Heart left ventricle (tissue), 13 donors: ENCODE data around the gene NELFB.

ENCODE experiments used
- POLR2A ChIP-seq, 2 donors: fragments of 450-650 bp; IDR thresholded peaks; one replicate each; pipeline ENCODE4 v1.6.1; 2017; ENCODE audit warnings: antibody characterized with exemption in 2 of 2, mild to moderate bottlenecking in 2 of 2, moderate library complexity in 2 of 2
- TF ChIP-seq, protein P1 (sequence below), 12 donors: fragments of 200-600 bp; sonication (generic) in 4 of 12; IDR thresholded peaks; one replicate each; pipeline versions ENCODE4 v1.5.0 to v1.8.0; 2018 to 2022; ENCODE audit warnings: antibody characterized with exemption in 12 of 12, mild to moderate bottlenecking in 5 of 12
- donor health status: ischemic (EF 13 %, LVEDD 7.1; RV severe dilation, severe dysfunction).
- donor health status: DM: no; HTN: yes; CAD: no.
- donor health status: DM: no; HTN: no; CAD: no.
- donor health status: ischemic (EF 25% LVEDD 6.9; RV normal size, moderate dysfunction).
- donor health status: ischemic (EF 25% LVEDD 5.7; RV mildly dilated, moderate dysfunction).
- donor health status: ischemic (EF 35%, LVEDD 5.7; RV mildly dilated, moderate dysfunction).
- donor health status: nonischemic (EF 11% LVEDD 7.7; RV severe dilation, severe dysfunction).
- donor health status: DM: yes; HTN: yes; CAD: no.
- donor health status: PGD.
- donor health status: ischemic (EF 29% LVEDD 5.4; RV normal size, mild dysfunction).
- donor health status: nonischemic (EF 23%, LVEDD 6.1; RV moderate dilation, normal function).

DNA sequence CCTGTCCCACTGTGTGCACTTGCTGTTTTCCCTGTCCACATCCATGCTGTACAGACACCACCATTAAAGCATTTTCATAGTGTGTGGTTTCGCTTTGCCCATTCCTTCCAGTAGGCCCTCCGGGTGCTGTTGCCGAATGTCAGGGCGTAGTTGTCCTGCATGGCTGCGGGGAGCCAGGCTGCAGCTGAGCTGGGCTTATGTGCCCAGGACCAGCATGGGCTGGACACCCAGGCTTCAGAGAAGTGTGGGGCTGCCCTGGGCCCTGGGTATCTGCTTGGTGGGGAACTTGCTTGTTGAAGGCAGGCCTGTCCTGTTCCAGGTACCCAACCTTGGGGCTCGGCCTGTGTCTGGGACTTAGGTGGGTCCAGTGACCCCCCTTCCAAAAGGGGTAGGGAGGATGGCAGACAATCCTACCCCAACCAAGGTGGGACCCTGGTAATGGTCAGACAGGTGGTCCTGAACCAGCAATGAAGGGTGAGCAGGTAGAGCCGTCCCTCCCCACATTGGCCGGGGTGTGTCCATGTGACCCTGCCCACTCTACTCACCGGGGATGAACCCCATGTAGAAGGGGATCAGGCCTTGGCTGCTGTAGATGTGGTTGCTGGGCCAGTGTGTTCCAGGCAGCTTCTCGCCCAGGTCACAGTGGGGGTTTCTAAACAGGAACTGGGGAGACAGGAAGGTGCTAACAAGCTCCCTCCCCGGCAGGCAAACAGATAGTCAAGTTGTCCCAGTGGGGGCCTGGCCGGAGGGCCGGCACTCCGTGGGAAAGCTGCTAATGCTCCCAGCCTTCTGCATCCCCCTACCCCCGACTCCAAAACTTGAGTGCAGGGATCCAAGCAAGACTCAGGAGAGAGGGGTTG is 11.3 kb upstream of the NELFB start:
- peak in 1 of 2 donors; percentile 2 for TF ChIP-seq POLR2A (IDR thresholded peaks at IDR 0.05)
- TF ChIP-seq, protein P1, sequence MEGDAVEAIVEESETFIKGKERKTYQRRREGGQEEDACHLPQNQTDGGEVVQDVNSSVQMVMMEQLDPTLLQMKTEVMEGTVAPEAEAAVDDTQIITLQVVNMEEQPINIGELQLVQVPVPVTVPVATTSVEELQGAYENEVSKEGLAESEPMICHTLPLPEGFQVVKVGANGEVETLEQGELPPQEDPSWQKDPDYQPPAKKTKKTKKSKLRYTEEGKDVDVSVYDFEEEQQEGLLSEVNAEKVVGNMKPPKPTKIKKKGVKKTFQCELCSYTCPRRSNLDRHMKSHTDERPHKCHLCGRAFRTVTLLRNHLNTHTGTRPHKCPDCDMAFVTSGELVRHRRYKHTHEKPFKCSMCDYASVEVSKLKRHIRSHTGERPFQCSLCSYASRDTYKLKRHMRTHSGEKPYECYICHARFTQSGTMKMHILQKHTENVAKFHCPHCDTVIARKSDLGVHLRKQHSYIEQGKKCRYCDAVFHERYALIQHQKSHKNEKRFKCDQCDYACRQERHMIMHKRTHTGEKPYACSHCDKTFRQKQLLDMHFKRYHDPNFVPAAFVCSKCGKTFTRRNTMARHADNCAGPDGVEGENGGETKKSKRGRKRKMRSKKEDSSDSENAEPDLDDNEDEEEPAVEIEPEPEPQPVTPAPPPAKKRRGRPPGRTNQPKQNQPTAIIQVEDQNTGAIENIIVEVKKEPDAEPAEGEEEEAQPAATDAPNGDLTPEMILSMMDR (IDR thresholded peaks at IDR 0.05), result no peak
